GM19023 (cell line): ENCODE data around the gene UXS1.

Source experiments
- ATAC-seq: cut with Tn5 transposase; IDR thresholded peaks from one replicate; pipeline ENCODE4 v1.9.1; 2021; ENCODE audit warnings: mild to moderate bottlenecking, moderate library complexity; ENCODE audit not compliant: unreplicated experiment

UXS1 gene

DNA sequence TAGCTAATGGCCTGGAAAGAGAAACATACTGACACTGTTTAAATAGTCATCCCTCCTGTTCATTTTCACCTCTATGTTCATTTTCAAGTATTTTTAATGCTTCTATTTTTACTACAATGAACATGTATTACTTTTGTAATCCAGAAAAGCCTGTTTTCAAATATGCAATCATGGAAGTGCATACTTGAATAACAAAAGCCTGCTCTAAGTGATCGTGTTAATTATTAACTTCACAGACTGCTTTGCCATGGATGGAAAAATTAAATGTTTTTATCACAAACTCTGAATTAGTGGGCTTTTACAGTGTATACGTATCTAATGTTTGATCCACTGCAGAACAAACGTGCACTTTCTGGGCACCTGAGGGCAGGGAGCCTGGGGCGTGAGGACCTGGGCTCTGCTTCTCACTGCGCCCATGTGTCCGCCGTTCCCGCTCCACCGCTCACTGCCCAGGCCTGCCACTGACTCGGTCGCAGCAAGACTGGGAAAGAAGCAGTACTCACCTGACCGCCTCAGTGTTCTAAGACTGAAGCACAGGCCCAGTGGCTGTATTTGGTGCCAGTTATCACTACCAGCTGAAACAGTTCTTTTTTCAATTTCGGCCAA, 80.6 kb downstream of the UXS1 start:
- ATAC-seq, result no peak

- ATAC-seq, result no peak
Observed at GRCh38 chr2:106111882-106112571, 82.1 kb downstream of the UXS1 start.

GRCh38 chr2:106109675-106110424, 84.3 kb downstream of the UXS1 start:
- ATAC-seq, result no peak

DNA sequence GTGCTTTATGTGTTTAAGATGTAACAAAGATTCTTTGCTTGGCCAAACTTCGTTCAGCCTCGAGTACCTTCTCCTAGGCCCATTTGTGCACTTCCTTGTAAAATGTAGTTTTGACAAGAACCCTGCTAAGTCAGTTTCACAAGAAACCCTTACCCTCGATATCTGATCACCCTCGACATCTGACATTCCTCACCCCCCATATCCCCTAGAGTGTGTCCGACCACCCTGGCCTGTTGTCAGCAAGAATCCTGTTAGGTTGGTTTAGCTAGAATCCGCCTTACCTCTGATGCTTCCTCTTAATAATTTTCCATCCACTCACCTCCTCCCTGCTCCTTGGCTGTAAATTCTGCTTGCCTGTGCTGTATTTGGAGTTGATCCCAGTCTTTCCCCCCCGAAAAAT, 85.3 kb downstream of the UXS1 start:
- ATAC-seq, result no peak

GRCh38 chr2:106108351-106108750, 85.8 kb downstream of the UXS1 start:
- no peak for ATAC-seq

DNA sequence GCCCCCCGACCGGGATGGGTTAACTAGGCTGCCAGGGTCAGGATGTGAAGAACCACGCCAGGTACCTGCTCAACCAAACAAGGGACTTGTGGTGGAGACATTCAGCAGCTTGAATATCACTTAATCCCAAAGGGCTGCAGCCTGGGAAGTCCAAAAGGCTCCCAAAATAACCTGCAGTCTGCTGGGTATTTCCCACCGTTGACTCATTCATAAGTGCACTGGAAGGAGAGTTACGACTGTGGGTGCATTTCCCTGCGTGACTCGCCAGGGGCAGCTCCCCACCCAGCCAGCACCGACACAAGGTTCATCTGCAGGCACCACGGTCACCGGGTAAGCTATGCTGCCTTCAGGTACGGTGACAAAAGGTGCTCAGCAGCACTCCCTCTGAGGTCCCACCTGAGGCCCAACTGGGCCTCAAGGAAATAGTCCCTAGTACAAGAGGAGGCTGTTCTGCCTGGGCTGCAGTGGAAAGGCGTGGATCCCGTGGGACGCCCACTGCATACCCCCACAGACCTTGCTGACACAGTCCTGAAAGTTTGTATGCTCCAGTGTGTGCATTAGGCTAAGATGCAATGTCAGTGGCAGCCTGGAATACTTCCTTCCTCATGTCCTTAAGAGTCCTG, 86.5 kb downstream of the UXS1 start:
- ATAC-seq, result peak; percentile 83

- no peak for ATAC-seq
Observed at GRCh38 chr2:106106622-106107508, 87.2 kb downstream of the UXS1 start.

DNA sequence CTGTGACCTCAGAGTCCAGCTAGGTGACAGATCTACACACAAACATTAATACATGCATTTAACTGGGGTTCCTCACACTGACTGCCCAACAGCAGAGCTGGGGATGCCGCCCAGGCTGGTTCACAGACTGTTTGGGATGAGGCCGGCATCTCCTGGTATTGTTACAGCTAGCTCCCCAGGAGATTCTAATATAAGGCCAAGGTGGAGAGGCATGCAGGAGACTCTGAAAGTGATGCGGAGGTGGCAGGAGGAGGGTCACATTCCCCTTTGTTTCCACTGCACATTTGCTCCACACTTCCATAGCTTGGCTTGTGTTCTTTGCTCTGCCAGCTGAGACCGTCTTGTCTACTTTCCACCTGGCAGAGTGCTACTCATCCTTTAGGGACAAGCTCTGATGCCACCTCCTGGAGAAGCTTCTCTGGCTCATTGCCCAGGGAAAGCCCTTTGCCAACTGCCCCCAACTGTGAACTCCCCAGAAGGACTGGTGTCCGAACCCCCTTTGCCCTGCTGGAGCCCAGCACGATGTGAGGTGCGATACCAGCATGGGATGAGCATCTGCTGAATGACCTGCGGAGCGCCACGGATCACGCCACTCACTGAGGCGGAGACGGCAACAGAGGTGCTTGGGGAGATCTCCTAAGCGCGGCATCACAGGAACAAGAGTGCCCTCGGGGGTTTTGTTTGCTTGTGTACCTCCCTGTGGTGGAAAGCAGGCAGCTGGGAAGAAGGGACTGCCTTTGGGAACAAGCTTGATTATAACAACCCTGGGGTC, 88.8 kb downstream of the UXS1 start:
- ATAC-seq, result no peak

DNA sequence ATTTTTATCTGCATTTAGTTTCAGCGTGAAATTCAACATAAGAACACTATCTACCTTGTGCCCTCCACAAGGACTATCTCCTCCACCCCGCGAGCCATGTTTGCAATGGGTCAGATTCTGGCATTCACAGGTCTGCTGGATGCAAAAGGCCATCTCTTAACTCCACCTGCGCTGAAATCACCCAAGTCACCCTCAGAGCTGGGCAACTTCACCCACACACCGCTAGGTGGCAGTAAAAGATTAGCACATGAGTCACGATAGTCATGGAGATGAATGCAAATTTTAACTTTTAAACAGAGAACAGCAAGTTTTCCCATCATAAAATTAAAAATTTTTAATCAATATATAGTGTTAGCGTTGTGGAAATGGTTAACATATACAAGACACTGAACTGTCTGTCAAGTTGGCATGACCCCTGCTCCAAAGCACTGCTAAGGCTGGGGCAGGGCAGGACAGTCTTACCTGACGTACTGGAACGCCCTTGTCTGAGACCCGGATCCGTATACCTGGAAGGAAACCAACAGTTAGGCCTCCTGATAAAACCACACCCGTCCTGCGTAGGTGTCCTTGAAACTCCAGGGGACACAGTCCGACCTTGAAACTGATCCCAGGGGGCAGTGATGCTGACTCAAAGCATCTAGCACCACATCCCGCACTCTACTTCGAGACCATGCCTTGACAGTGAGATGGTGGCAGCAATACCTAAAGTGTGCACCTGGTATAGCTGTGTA, 89.6 kb downstream of the UXS1 start:
- ATAC-seq, result no peak

GRCh38 chr2:106099691-106100090, 94.4 kb downstream of the UXS1 start:
- no peak for ATAC-seq

GRCh38 chr2:106098664-106099063, 95.4 kb downstream of the UXS1 start:
- no peak for ATAC-seq

DNA sequence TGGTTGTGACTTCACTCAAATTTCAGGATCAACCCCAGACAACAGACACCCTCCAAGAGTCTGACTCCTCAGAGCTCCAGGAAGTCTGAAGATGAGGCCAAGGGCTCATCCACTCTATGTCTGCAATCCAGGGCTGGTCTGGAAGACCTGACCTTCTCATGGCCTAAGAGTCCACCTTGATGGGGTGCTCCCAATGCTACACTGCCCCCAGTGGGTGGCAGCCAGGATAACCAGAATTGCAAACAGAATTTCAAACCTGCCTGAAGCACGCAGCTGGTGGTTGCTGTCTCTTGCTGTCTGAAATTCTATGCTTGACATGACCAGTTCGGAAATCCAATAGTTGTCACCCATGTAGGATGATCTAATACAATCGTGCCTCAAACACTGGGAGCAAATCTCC, 96.0 kb downstream of the UXS1 start:
- ATAC-seq, result no peak

DNA sequence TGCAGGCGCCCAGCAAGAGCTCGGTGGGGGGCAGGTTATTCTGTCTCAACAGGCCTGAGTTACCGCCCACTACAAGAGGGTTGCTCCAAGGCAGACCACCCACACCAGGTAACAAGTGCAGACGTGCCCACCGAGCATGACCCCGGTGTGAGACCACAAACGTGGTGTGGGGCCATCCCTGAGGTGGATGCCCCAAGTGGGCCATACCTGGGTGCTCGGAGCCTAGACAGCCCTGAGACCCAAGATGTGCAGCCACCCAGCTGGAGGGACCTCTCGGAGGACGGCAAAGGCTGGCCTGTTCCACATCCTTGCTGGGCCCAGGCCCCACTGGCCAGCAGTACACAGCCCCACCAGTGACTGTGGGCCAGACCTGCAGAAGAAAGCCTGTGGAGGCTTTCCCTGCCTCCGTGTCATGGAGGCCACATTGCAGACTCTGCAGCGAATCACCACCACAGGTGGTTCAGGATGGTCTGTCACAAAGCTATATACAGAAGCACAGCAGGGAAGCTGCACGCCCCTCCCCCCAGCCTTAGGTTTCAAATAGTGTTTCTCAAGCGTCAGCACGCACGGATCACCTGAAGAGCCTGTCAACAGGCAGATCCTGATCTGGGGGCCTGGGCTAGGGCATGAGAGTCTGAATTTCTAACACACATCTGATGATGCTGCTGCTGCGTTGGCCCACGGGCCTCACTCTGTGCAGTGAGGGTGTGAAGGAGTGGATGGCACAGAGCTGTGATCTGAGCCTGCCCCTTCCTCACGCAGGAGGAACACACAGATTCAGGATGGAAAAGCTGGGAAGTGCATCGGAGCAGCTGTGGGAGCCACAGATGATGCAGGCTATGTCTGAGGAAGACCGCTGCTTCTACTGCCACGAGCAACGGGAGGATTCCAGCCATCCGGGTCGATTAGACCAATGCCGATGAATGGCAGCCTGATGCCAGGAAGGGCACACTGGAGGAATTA, 96.8 kb downstream of the UXS1 start:
- no peak for ATAC-seq

DNA sequence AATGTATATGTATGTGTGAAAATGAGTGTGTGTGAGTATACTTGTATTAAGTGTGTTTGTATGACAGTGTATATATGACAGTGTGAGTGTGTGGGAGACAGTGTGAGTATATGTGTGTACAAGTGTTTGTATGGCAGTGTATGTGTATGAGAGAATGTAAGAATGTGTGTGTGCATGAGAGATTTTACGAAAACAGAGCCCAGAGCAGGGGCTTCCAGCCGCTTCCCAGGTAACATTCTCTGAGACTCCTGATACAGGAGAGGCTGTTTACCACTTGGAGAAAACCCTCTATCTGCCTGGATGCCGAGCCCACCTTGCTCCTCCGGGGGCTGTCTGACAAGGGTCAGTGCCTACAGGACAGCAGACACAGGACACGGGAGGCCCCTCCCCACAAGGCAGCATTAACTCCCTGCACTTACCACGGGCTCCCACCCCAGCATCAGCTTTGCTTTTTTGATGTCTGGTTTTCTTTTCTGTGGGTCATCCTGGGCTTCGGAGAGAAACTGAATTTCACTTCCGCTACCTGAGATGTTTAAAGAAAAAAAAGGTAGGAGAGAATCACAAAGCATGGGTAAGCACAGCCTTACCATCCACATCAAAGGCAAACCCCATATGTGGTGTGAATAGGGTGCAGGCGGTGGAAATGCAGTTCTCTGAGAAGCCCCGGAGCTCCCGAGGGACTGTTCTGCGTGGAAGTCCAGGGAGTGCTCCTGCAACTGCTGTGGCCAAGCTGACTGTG, 97.6 kb downstream of the UXS1 start:
- ATAC-seq, result no peak

DNA sequence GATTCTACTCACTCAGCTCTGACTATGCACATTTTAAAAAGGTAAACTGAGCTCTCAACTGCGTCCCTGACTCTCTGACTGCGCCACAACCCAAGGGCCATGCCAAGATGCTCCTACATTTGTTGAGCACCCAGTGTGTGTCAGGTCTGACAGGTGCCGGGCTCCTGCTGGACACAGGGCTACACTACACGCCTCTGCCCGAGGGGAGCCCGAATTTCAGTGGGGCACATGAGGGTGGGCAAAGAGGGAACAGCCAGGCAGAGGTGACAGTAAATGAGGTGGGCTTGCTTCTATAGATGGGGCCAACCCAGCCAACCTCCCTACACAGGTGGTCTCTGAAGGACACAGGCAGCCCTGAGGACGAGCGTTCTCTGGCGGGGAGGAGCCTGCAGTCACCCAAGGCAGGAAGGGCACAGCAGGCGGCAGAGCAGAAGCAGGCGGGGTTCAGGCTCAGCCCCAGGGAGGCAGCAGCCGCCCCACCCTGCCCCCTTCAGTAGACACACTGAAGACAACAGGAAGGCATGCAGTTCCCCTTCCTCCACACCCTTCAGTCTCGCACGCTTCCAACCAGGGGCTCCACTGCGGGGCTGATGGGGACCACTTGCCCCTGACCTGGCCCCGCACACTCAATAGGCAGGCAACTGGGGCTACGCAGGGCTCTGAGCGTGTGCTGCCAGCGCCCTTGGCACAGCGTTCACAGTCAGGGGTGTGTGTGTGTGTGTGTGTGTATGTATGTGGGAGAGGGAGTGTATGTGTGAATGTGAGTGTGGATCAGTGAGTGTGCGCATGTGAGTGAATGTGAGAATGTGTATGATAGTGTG, 98.4 kb downstream of the UXS1 start:
- no peak for ATAC-seq

- ATAC-seq, result no peak
Observed at GRCh38 chr2:106094131-106094841, 99.8 kb downstream of the UXS1 start.
